NCI-H82 (cell line): ENCODE data around the gene XPO6.

ENCODE experiments used
- DNase-seq: peaks from one replicate; lab custom pipeline; 2025; lab: John Stamatoyannopoulos, UW

XPO6 gene

GRCh38 chr16:28089205-28089991 is 122.4 kb downstream of the XPO6 start:
- DNase-seq: no peak

- DNase-seq: peak; percentile 40
Measured at GRCh38 chr16:28087675-28088300, 124.0 kb downstream of the XPO6 start.

- no peak for DNase-seq
Measured at GRCh38 chr16:28087140-28087660, 124.6 kb downstream of the XPO6 start.

- DNase-seq: no peak
Measured at GRCh38 chr16:28086186-28087139, 125.3 kb downstream of the XPO6 start.

GRCh38 chr16:28085389-28086171 is 126.2 kb downstream of the XPO6 start:
- DNase-seq: no peak

- no peak for DNase-seq
Measured at GRCh38 chr16:28084209-28084608, 127.6 kb downstream of the XPO6 start.

- DNase-seq: peak; percentile 92
Measured at GRCh38 chr16:28082624-28083023, 129.1 kb downstream of the XPO6 start.

- DNase-seq: peak; percentile 80
Measured at GRCh38 chr16:28081391-28081968, 130.3 kb downstream of the XPO6 start.

- peak; percentile 96 for DNase-seq
Measured at GRCh38 chr16:28078261-28078660, 133.5 kb downstream of the XPO6 start.

- DNase-seq: no peak
Measured at GRCh38 chr16:28073836-28074235, 137.9 kb downstream of the XPO6 start.

- DNase-seq: no peak
Measured at GRCh38 chr16:28072087-28072486, 139.7 kb downstream of the XPO6 start.

- no peak for DNase-seq
Measured at GRCh38 chr16:28069971-28070794, 141.6 kb downstream of the XPO6 start.

- DNase-seq: no peak
Measured at GRCh38 chr16:28068976-28069375, 142.8 kb downstream of the XPO6 start.

- DNase-seq: peak; percentile 62
Measured at GRCh38 chr16:28067604-28068379, 144.0 kb downstream of the XPO6 start.

- no peak for DNase-seq
Measured at GRCh38 chr16:28064706-28065249, 147.0 kb downstream of the XPO6 start.

GRCh38 chr16:28064150-28064549 is 147.6 kb downstream of the XPO6 start:
- no peak for DNase-seq

- DNase-seq: peak; percentile 29
Measured at GRCh38 chr16:28063591-28064061, 148.1 kb downstream of the XPO6 start, which contains the start of gene GSG1L. Gene GSG1L (minus strand): TSS chr16:28063714. CDS start chr16:28063424, 290 bp downstream.

- peak; percentile 46 for DNase-seq
Measured at GRCh38 chr16:28062847-28063521, 148.8 kb downstream of the XPO6 start.
